Measurements from ENCODE around the gene RPTN. TPM values are rescaled to one million over a fixed set of nuclear protein-coding genes. Genes with fewer than 3 reads are reported as not detected.
A peak's percentile ranks its signal among the peaks of the same experiment; 100 is the strongest.

Gene RPTN
- total RNA-seq, 1 experiment from 2014 or later = not detected

DNA sequence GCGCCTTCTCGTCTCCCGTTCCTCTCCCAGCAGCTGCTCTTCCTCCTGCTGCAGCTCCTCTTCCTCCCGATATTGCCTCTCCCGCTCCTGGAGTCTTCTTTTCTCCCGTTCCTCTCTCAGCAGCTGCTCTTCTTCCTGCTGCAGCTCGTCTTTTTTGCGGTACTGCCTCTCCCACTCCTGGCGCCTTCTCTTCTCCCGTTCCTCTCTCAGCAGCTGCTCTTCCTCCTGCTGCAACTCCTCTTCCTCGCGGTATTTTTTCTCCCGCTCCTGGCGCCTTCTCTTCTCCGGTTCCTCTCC, 49.1 kb downstream of the RPTN start:
- BruUV-seq (replicated peaks) = no TSS peak
- intact Hi-C loops (cut with micrococcal nuclease; ENCODE audit: unreplicated experiment) = no loop called here
- Mint-ChIP-seq H3K9me3 (ENCODE audit: low read depth, unreplicated experiment) (no peaks in the 10 kb centered on the region), H3K27me3 (ENCODE audit: unreplicated experiment) (peaks cover 12% of the 10 kb centered on the region), H3K36me3 (ENCODE audit: insufficient read depth, unreplicated experiment) (no peaks in the 10 kb centered on the region), H3K4me1 (ENCODE audit: low read depth, unreplicated experiment) (peaks cover 13% of the 10 kb centered on the region), H3K27ac (ENCODE audit: unreplicated experiment) (no peak overlapping the region), H3K4me3 (ENCODE audit: low read depth, unreplicated experiment) (no peak overlapping the region)
- TF ChIP-seq CTCF (IDR thresholded peaks at IDR 0.05; ENCODE audit: unreplicated experiment) = no peak
- DNase-seq = no peak
- CTCF ChIA-PET = interaction anchor here (0.5 to 1.5 kb wide), 7 partner anchors 32 to 447 kb away, joined by 3 to 6 read pairs (median 4); no protein-coding TSS in a partner anchor

DNA sequence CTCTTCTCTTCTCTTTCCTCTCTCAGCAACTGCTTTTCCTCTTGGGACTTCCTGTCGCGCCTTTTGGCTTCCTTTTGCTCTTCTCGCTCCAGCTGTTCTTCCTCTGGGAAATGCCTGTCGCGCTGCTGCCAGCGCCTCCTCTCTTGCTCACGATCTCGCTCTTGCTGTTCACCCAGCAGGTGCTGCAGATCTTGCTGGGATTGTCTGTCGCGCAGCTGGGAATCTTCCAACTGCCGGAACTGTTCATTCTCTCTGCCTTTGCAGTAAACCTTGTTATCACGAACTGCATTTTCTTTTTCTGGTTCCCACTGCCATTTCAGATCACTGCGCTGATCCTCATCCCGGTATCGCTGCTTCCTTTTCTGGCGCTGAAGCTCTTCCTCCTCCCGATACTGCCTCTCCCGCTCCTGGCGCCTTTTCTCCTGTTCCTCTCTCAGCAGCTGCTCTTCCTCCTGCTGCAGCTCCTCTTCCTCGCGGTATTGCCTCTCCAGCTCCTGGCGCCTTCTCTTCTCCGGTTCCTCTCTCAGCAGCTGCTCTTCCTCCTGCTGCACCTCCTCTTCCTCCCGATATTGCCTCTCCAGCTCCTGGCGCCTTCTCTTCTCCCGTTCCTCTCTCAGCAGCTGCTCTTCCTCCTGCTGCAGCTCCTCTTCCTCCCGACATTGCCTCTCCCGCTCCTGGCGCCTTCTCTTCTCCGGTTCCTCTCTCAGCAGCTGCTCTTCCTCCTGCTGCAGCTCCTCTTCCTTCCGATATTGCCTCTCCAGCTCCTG, 49.6 kb downstream of the RPTN start:
- Mint-ChIP-seq H3K9me3 (ENCODE audit: low read depth, unreplicated experiment) (no peaks in the 10 kb centered on the region), H3K4me1 (ENCODE audit: low read depth, unreplicated experiment) (peaks cover 13% of the 10 kb centered on the region), H3K36me3 (ENCODE audit: insufficient read depth, unreplicated experiment) (no peaks in the 10 kb centered on the region), H3K27me3 (ENCODE audit: unreplicated experiment) (peaks cover 12% of the 10 kb centered on the region), H3K27ac (ENCODE audit: unreplicated experiment) (no peak overlapping the region), H3K4me3 (ENCODE audit: low read depth, unreplicated experiment) (no peak overlapping the region)
- CTCF ChIA-PET = interaction anchor here (0.9 to 1.5 kb wide), 5 partner anchors 33 to 447 kb away, joined by 3 to 6 read pairs (median 4); no protein-coding TSS in a partner anchor
- intact Hi-C loops (cut with micrococcal nuclease; ENCODE audit: unreplicated experiment) = no loop called here
- no peak for TF ChIP-seq CTCF (IDR thresholded peaks at IDR 0.05; ENCODE audit: unreplicated experiment)
- DNase-seq = no peak
- no TSS peak for BruUV-seq (replicated peaks)

DNA sequence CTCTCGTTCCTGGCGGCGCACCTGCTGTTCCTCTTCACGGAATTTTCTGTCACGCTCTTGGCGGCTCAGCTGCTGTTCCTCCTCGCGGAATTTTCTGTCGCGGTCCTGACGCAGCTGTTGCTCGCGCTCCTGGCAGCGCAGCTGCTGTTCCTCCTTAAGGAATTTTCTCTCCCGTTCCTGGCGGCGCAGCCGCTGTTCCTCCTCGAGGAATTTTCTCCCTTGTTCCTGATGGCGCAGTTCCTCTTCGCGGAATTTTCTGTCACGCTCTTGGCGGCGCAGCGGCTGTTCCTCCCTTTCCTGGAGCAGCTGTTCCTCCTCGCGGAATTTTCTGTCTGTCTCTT, 50.2 kb downstream of the RPTN start:
- Mint-ChIP-seq H3K27me3 (ENCODE audit: unreplicated experiment) (peaks cover 14% of the 10 kb centered on the region), H3K4me1 (ENCODE audit: low read depth, unreplicated experiment) (peaks cover 13% of the 10 kb centered on the region), H3K4me3 (ENCODE audit: low read depth, unreplicated experiment) (no peak overlapping the region), H3K36me3 (ENCODE audit: insufficient read depth, unreplicated experiment) (no peaks in the 10 kb centered on the region), H3K9me3 (ENCODE audit: low read depth, unreplicated experiment) (no peaks in the 10 kb centered on the region), H3K27ac (ENCODE audit: unreplicated experiment) (no peak overlapping the region)
- intact Hi-C loops (cut with micrococcal nuclease; ENCODE audit: unreplicated experiment) = no loop called here
- no peak for TF ChIP-seq CTCF (IDR thresholded peaks at IDR 0.05; ENCODE audit: unreplicated experiment)
- no peak for DNase-seq
- BruUV-seq (replicated peaks) = no TSS peak
- CTCF ChIA-PET = no interaction called here

GRCh38 chr1:152107984-152108881, 50.8 kb downstream of the RPTN start:
- TF ChIP-seq CTCF (IDR thresholded peaks at IDR 0.05; ENCODE audit: unreplicated experiment) = no peak
- Mint-ChIP-seq H3K27ac (ENCODE audit: unreplicated experiment) (no peak overlapping the region), H3K4me3 (ENCODE audit: low read depth, unreplicated experiment) (peak overlapping the region; percentile 15), H3K4me1 (ENCODE audit: low read depth, unreplicated experiment) (peaks cover 13% of the 10 kb centered on the region), H3K27me3 (ENCODE audit: unreplicated experiment) (peaks cover 20% of the 10 kb centered on the region), H3K36me3 (ENCODE audit: insufficient read depth, unreplicated experiment) (no peaks in the 10 kb centered on the region), H3K9me3 (ENCODE audit: low read depth, unreplicated experiment) (no peaks in the 10 kb centered on the region)
- DNase-seq = no peak
- BruUV-seq (replicated peaks) = no TSS peak
- intact Hi-C loops (cut with micrococcal nuclease; ENCODE audit: unreplicated experiment) = no loop called here
- CTCF ChIA-PET = no interaction called here
